SH-SY5Y (cell line): Measurements from ENCODE around the gene RAB40AL.
"Not testable (repeated sequence)": the region's sequence is repeated elsewhere in the genome, so short reads cannot be mapped to it uniquely, and the experiment has no call there.

Experiments used
- GATA2 ChIP-seq: IDR thresholded peaks from 2 replicates; pipeline ENCODE4 v1.6.1; 2011; ENCODE audit warnings: mild to moderate bottlenecking, low read depth, low read length
- GATA3 ChIP-seq: IDR thresholded peaks from 2 replicates; pipeline ENCODE4 v1.6.1; 2011; ENCODE audit warnings: low read depth, mild to moderate bottlenecking, low read length, moderate library complexity

RAB40AL gene

DNA sequence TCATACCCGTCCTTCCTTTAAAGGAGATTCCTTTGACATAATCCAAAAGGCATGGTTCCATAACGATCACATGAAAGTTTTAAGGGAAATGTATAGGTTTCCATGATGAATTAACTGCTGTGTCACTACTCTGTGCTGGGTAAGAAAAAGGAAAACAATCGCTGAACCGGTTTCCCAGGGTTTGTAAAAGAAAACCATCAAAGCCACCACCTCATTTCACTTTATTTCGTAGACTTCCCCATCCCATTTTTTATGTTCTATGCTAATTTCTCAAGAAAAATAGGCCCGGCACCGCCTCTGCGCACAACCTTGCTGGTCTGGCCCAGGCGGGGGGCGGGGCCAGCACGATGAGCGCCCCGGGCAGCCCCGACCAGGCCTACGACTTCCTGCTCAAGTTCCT is at the start of gene RAB40AL:
Gene RAB40AL (plus strand): TSS at position 301 of the 400 bp plus-strand sequence. CDS start 47 bp downstream, at position 348.
- not testable (repeated sequence) for TF ChIP-seq GATA2, GATA3

- no peak for TF ChIP-seq GATA3
- TF ChIP-seq GATA2: no peak
These were observed 49.4 kb upstream of the RAB40AL start for GRCh38 chrX:102887687-102888086.

DNA sequence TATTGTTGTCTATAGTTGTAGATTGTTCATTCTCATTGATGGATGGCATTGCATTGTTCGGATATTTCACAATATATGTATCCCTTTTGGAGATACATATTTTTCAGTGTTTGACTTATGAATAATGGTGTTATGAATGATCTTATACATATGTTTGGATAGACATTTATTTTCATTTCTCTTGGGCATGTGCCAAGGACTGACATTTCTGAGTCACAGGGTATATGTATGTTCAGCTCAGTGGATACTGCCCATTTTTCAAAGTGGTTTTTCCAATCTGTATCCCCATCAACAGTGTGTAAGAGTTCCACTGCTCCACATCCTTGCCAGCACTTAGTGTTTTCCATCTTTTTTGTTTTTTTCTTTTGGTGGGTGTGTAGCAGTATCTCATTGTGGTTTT is 45.0 kb upstream of the RAB40AL start:
- no peak for TF ChIP-seq GATA3
- TF ChIP-seq GATA2: no peak

- no peak for TF ChIP-seq GATA2
- TF ChIP-seq GATA3: no peak
These were observed 36.8 kb upstream of the RAB40AL start for GRCh38 chrX:102899940-102900916.

- TF ChIP-seq GATA2 (no peak), GATA3 (no peak)
These were observed 34.7 kb upstream of the RAB40AL start for GRCh38 chrX:102902355-102902754.

GRCh38 chrX:102930990-102931756 is 5.9 kb upstream of the RAB40AL start:
- TF ChIP-seq GATA3 (no peak), GATA2 (no peak)

DNA sequence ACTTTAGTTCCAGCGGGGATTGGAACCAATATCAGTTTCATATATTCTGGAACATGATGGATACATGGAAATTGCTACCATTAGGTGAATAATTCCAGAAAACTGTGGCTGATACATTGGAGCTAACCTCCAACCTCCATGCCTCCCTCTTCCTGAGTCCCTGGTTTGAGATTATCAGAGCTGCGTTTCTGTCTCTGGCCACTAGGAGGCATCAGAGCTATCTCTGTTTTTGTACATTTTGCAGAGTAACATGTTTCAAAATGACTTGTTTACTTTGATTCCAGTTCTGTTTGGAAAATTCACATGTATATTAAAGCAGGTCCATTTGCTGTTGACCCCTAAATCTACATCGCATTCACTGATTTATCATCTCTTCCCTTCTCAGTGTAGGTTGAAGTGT is 2.4 kb upstream of the RAB40AL start:
- no peak for TF ChIP-seq GATA2
- TF ChIP-seq GATA3: no peak

DNA sequence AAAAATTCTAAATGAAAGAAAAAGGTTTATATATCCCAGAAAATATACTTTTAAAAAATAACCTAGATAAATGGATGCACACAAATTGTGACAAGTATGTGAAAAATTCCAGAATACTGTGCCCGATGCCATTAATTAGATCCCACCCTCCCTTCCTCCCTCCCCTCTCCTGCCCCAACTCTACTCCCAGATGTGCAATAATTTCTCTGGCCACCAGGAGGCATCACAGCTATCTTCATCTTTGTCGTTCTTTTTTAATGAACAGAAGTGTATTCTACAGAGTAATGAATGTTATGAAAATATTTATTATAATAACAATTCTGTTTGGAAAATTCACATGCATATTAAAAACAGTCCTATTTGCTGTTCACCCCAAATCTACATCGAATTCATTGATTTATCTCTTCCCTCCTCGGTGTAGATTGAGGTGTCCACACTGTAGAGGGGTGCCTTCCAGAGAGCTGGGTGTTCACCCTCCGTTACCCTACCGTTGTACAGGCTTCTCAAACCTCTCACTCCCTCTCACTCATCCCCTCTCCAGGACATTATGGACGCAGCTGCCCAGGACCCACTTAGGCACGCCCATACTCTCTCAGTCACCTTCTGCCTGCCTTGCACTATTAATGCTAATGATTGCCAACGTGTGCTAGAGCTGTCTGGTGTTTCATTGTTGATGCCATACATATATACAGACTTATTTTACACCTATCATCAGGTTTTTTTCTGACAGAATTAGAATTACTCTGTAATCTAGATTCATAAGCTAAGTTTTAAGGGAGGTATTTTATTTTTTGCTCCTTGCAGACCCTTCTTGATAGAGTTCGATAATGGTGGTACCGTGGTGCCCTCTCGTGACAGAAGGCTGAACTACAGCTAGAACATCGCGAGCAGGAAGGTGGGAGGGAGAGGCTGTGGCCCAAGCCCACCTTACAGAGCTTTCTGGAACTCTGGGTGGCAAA is 14.1 kb downstream of the RAB40AL start:
- TF ChIP-seq GATA2: no peak
- TF ChIP-seq GATA3: no peak

DNA sequence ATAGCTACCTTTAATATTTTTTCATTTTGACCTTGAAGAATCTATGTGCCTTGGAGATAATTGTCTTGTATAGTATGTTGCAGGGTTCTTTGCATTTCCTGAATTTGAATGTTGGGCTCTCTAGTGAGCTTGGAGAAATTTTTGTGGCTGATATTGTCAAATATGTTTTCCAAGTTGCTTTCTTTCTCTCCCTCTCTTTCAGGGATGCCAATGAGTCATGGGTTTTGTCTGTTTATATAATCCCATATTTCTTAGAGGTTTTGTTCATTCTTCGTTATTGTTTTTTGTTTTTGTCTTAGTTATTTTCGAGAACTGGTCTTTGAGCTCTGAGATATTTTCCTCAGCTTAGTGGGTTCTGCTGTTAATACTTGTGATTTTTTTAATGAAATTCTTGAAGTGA is 20.7 kb downstream of the RAB40AL start:
- TF ChIP-seq GATA2: no peak
- TF ChIP-seq GATA3: no peak

DNA sequence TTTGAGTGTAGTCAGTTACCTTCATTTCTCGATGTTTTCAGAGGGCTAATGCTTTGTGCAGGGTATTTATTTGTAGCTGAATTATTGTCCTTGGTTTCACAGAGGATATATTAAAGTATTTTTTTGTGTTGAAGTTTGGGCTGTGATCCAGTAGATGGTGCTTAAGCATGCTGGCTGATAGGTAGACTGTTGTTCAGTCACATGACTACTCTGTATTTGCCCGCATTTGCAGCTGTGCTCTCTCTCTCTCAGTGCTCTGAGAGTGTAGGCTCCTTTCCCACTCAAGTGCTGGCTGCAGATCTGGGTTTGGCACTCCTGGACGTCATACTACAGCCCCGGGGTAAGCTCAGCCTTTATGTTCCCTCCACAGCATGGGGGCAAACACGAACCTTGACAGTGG is 21.7 kb downstream of the RAB40AL start:
- TF ChIP-seq GATA2 (no peak), GATA3 (no peak)

DNA sequence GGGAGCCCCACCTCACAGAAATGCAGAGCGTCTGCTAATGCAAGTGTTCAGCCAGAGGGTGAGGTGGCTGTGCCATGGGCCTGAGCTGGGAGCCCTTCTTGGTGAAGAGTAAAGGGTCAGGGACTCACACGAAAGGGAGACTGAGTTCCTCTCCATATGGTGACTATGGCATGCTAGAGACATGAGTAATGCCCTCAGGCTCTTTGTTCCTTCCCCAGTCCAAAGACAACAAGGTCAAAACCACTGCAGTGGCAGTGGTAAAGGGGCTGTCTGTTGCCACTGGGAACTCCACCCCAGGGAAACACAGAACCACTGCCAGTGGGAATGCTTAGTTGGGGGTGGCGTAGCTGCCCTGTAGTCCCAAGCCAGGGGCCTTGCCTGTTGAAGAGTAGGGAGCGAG is 22.4 kb downstream of the RAB40AL start:
- TF ChIP-seq GATA3 (no peak), GATA2 (no peak)

GRCh38 chrX:102963955-102964354 is 26.9 kb downstream of the RAB40AL start:
- no peak for TF ChIP-seq GATA2
- TF ChIP-seq GATA3: no peak

- no peak for TF ChIP-seq GATA3
- TF ChIP-seq GATA2: no peak
These were observed 27.9 kb downstream of the RAB40AL start for GRCh38 chrX:102964940-102965339.

DNA sequence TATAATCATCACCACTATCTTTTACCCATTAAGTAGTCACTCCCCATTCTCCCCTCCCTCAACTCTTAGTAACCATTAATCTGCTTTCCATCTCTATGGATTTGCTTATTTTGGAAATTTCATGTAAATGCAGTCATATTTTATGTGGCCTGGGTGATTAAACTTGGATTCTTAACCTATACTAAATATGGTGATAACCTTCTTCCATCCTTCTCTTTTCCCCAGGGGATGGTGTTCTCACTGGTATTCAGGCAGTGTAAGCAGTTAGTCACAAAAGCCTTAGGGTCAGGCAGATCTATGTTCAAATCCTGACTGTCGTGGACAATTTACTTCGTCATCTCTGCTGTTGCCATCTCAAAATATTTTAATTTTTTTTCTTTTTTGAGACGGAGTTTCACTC is 29.6 kb downstream of the RAB40AL start:
- TF ChIP-seq GATA3 (no peak), GATA2 (no peak)
